ENCODE measurements around the gene ATP11A.

ATP11A gene

GRCh38 chr13:112765731-112766130 lies 75.9 kb downstream of the ATP11A start:
- Histone ChIP-seq H3K27ac (ENCODE audit: low read depth, low read length) (no peak overlapping the region), H3K79me2 (ENCODE audit: control insufficient read depth, insufficient read depth, low read length, poor library complexity) (peaks cover 4% of the 10 kb centered on the region), H3K14ac (ENCODE audit: low read length) (no peak overlapping the region), H3K9ac (ENCODE audit: low read length) (no peak overlapping the region), H2BK5ac (ENCODE audit: low read depth, low read length, poor library complexity) (no peak overlapping the region), H3K27me3 (ENCODE audit: insufficient read depth, low read length) (no peaks in the 10 kb centered on the region), H3K9me3 (ENCODE audit: insufficient read depth, low read depth, low read length) (no peaks in the 10 kb centered on the region), H3K4me1 (ENCODE audit: control insufficient read depth in 1 of 2, insufficient read depth in 2 of 2, low read length in 2 of 2) (peaks cover 5 to 10% of the 10 kb centered on the region in 2 experiments), H4K91ac (ENCODE audit: low read depth, low read length) (no peak overlapping the region), H3K4ac (ENCODE audit: low read depth, low read length) (no peak overlapping the region), H2BK12ac (ENCODE audit: low read length) (no peak overlapping the region), H2AK5ac (ENCODE audit: low read length) (no peak overlapping the region), H3K23ac (ENCODE audit: low read length) (no peak overlapping the region), H3K36me3 (ENCODE audit: control insufficient read depth in 1 of 2, insufficient read depth in 2 of 2, low read length in 2 of 2) (peaks cover 2 to 4% of the 10 kb centered on the region in 2 experiments), H3K4me3 (ENCODE audit: low read depth, low read length) (no peak overlapping the region), H2AFZ (ENCODE audit: insufficient read depth, low read length, poor library complexity) (no peak overlapping the region), H3K4me2 (ENCODE audit: low read length) (no peak overlapping the region), H4K8ac (ENCODE audit: low read depth, low read length) (no peak overlapping the region), H3K79me1 (ENCODE audit: low read length) (no peaks in the 10 kb centered on the region), H3K18ac (ENCODE audit: low read length) (no peak overlapping the region), H4K12ac (ENCODE audit: low read depth, low read length) (no peak overlapping the region), H2BK120ac (ENCODE audit: insufficient read depth, low read length, poor library complexity) (no peak overlapping the region)
- WGBS (ENCODE audit: extremely low coverage, insufficient coverage, insufficient read length): no CpG with 5 or more reads among the region's 24 CpGs
- no peak for DNase-seq

DNA sequence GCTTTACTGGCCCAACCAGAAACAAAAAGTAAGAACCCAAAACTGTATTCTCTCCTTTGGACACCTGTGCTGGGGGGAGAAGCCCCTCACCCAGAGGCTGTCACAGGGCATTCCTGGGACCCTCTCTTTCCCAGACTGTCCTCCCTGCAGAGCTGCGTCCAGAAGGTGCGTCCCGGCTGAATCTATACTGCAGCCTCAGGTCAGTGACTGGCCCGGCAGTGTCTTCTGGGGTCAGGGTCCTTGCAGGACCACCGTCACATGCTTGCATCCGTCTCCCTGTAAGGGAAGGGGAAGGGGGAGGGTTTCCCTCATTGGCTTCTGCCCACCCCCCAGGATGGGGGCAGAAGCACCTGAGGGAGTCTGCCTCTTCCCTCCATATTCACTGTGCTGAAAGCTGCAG lies 76.5 kb downstream of the ATP11A start:
- no peak overlapping the region for H2BK12ac ChIP-seq (ENCODE audit: low read length)
- H3K79me2 ChIP-seq (ENCODE audit: control insufficient read depth, insufficient read depth, low read length, poor library complexity): peaks cover 4% of the 10 kb centered on the region
- no peak overlapping the region for H4K8ac ChIP-seq (ENCODE audit: low read depth, low read length)
- no peak overlapping the region for H2BK5ac ChIP-seq (ENCODE audit: low read depth, low read length, poor library complexity)
- H3K79me1 ChIP-seq (ENCODE audit: low read length): no peaks in the 10 kb centered on the region
- H3K4me3 ChIP-seq (ENCODE audit: low read depth, low read length): no peak overlapping the region
- H4K12ac ChIP-seq (ENCODE audit: low read depth, low read length): no peak overlapping the region
- H3K4me1 ChIP-seq (ENCODE audit: control insufficient read depth in 1 of 2, insufficient read depth in 2 of 2, low read length in 2 of 2): peaks cover 5 to 10% of the 10 kb centered on the region in 2 experiments
- no CpG with 5 or more reads among the region's 6 CpGs for WGBS (ENCODE audit: extremely low coverage, insufficient coverage, insufficient read length)
- H3K9me3 ChIP-seq (ENCODE audit: insufficient read depth, low read depth, low read length): no peaks in the 10 kb centered on the region
- peaks cover 2 to 5% of the 10 kb centered on the region in 2 experiments for H3K36me3 ChIP-seq (ENCODE audit: control insufficient read depth in 1 of 2, insufficient read depth in 2 of 2, low read length in 2 of 2)
- no peak overlapping the region for H3K23ac ChIP-seq (ENCODE audit: low read length)
- no peak overlapping the region for H3K9ac ChIP-seq (ENCODE audit: low read length)
- H3K4ac ChIP-seq (ENCODE audit: low read depth, low read length): no peak overlapping the region
- no peak overlapping the region for H3K27ac ChIP-seq (ENCODE audit: low read depth, low read length)
- no peaks in the 10 kb centered on the region for H3K27me3 ChIP-seq (ENCODE audit: insufficient read depth, low read length)
- no peak overlapping the region for H3K18ac ChIP-seq (ENCODE audit: low read length)
- H2AK5ac ChIP-seq (ENCODE audit: low read length): no peak overlapping the region
- H2AFZ ChIP-seq (ENCODE audit: insufficient read depth, low read length, poor library complexity): no peak overlapping the region
- H3K14ac ChIP-seq (ENCODE audit: low read length): no peak overlapping the region
- no peak overlapping the region for H2BK120ac ChIP-seq (ENCODE audit: insufficient read depth, low read length, poor library complexity)
- DNase-seq: no peak
- no peak overlapping the region for H3K4me2 ChIP-seq (ENCODE audit: low read length)
- no peak overlapping the region for H4K91ac ChIP-seq (ENCODE audit: low read depth, low read length)

- Histone ChIP-seq H2BK12ac (ENCODE audit: low read length) (no peak overlapping the region), H3K23ac (ENCODE audit: low read length) (no peak overlapping the region), H3K27ac (ENCODE audit: low read depth, low read length) (no peak overlapping the region), H3K9ac (ENCODE audit: low read length) (no peak overlapping the region), H3K4me2 (ENCODE audit: low read length) (no peak overlapping the region), H4K12ac (ENCODE audit: low read depth, low read length) (no peak overlapping the region), H3K4ac (ENCODE audit: low read depth, low read length) (no peak overlapping the region), H3K18ac (ENCODE audit: low read length) (no peak overlapping the region), H3K36me3 (ENCODE audit: control insufficient read depth in 1 of 2, insufficient read depth in 2 of 2, low read length in 2 of 2) (peaks cover 2 to 5% of the 10 kb centered on the region in 2 experiments), H3K79me1 (ENCODE audit: low read length) (no peaks in the 10 kb centered on the region), H3K9me3 (ENCODE audit: insufficient read depth, low read depth, low read length) (no peaks in the 10 kb centered on the region), H3K4me1 (ENCODE audit: control insufficient read depth in 1 of 2, insufficient read depth in 2 of 2, low read length in 2 of 2) (peaks cover 5 to 10% of the 10 kb centered on the region in 2 experiments), H2AK5ac (ENCODE audit: low read length) (no peak overlapping the region), H3K27me3 (ENCODE audit: insufficient read depth, low read length) (no peaks in the 10 kb centered on the region), H4K91ac (ENCODE audit: low read depth, low read length) (no peak overlapping the region), H4K8ac (ENCODE audit: low read depth, low read length) (no peak overlapping the region), H2BK120ac (ENCODE audit: insufficient read depth, low read length, poor library complexity) (no peak overlapping the region), H3K14ac (ENCODE audit: low read length) (no peak overlapping the region), H2BK5ac (ENCODE audit: low read depth, low read length, poor library complexity) (no peak overlapping the region), H3K79me2 (ENCODE audit: control insufficient read depth, insufficient read depth, low read length, poor library complexity) (peaks cover 4% of the 10 kb centered on the region), H2AFZ (ENCODE audit: insufficient read depth, low read length, poor library complexity) (no peak overlapping the region), H3K4me3 (ENCODE audit: low read depth, low read length) (no peak overlapping the region)
- no CpG with 5 or more reads among the region's 34 CpGs for WGBS (ENCODE audit: extremely low coverage, insufficient coverage, insufficient read length)
- DNase-seq: peak; percentile 37 to 59
Observed at GRCh38 chr13:112767506-112768471, 78.0 kb downstream of the ATP11A start.

- Histone ChIP-seq H3K14ac (ENCODE audit: low read length) (no peak overlapping the region), H3K18ac (ENCODE audit: low read length) (no peak overlapping the region), H3K79me1 (ENCODE audit: low read length) (no peaks in the 10 kb centered on the region), H3K9ac (ENCODE audit: low read length) (no peak overlapping the region), H2BK120ac (ENCODE audit: insufficient read depth, low read length, poor library complexity) (no peak overlapping the region), H2BK12ac (ENCODE audit: low read length) (no peak overlapping the region), H3K23ac (ENCODE audit: low read length) (no peak overlapping the region), H3K27me3 (ENCODE audit: insufficient read depth, low read length) (no peaks in the 10 kb centered on the region), H3K36me3 (ENCODE audit: control insufficient read depth in 1 of 2, insufficient read depth in 2 of 2, low read length in 2 of 2) (peaks cover 2 to 5% of the 10 kb centered on the region in 2 experiments), H2BK5ac (ENCODE audit: low read depth, low read length, poor library complexity) (no peak overlapping the region), H2AFZ (ENCODE audit: insufficient read depth, low read length, poor library complexity) (no peak overlapping the region), H3K4me2 (ENCODE audit: low read length) (no peak overlapping the region), H3K4me1 (ENCODE audit: control insufficient read depth in 1 of 2, insufficient read depth in 2 of 2, low read length in 2 of 2) (peaks cover 5 to 10% of the 10 kb centered on the region in 2 experiments), H3K4me3 (ENCODE audit: low read depth, low read length) (no peak overlapping the region), H4K8ac (ENCODE audit: low read depth, low read length) (no peak overlapping the region), H3K79me2 (ENCODE audit: control insufficient read depth, insufficient read depth, low read length, poor library complexity) (peaks cover 4% of the 10 kb centered on the region), H2AK5ac (ENCODE audit: low read length) (no peak overlapping the region), H3K9me3 (ENCODE audit: insufficient read depth, low read depth, low read length) (no peaks in the 10 kb centered on the region), H3K4ac (ENCODE audit: low read depth, low read length) (no peak overlapping the region), H4K91ac (ENCODE audit: low read depth, low read length) (no peak overlapping the region), H3K27ac (ENCODE audit: low read depth, low read length) (no peak overlapping the region), H4K12ac (ENCODE audit: low read depth, low read length) (no peak overlapping the region)
- WGBS (ENCODE audit: extremely low coverage, insufficient coverage, insufficient read length): 100% methylated on average over 1 of the region's 25 CpGs
- no peak for DNase-seq
Observed at GRCh38 chr13:112768795-112769481, 79.1 kb downstream of the ATP11A start.
